Lower lobe of right lung (tissue), 2 donors: Measurements from ENCODE around the gene FAM131C. TPM values are rescaled to one million over a fixed set of nuclear protein-coding genes. Genes with fewer than 3 reads are reported as not detected.
"Not testable (repeated sequence)": the region's sequence is repeated elsewhere in the genome, so short reads cannot be mapped to it uniquely, and the experiment has no call there.

Source experiments
- ATAC-seq, 2 donors: fragments of 200-7000 bp; cut with Tn5 transposase; one replicate each; pipeline ENCODE4 v1.9.1; 2020 to 2022; ENCODE audit warnings: mild to moderate bottlenecking in 2 of 2, moderate library complexity in 2 of 2
- DNase-seq: peaks from one replicate; pipeline ENCODE4 v3.0.0-alpha.2; 2020
- H3K27ac ChIP-seq: fragments of 200-600 bp; one replicate; pipeline ENCODE4 v1.8.0; 2022
- H3K27me3 ChIP-seq: fragments of 200-600 bp; one replicate; pipeline ENCODE4 v1.8.0; 2022; ENCODE audit warnings: low read depth
- H3K36me3 ChIP-seq: fragments of 200-600 bp; one replicate; pipeline ENCODE4 v1.8.0; 2022; ENCODE audit warnings: mild to moderate bottlenecking
- H3K4me1 ChIP-seq: fragments of 200-600 bp; one replicate; pipeline ENCODE4 v1.8.0; 2022
- H3K4me3 ChIP-seq: fragments of 200-600 bp; one replicate; pipeline ENCODE4 v1.8.0; 2022; ENCODE audit warnings: mild to moderate bottlenecking
- H3K9me3 ChIP-seq: fragments of 200-600 bp; one replicate; pipeline ENCODE4 v1.8.0; 2022
- CTCF ChIP-seq: fragments of 200-600 bp; IDR thresholded peaks from one replicate; pipeline ENCODE4 v1.8.0; 2022; ENCODE audit warnings: antibody characterized with exemption, mild to moderate bottlenecking
- intact Hi-C: fragments of 100-400 bp; cut with DNase I; formaldehyde crosslinking; loops from one replicate; pipeline ENCODE4 v1.11.0; 2022
- total RNA-seq: library from RNA; stranded (reverse); fragmentation: NEBNext Ultra II Directional; extraction: Animal tissue kit (Norgen Biotek cat#: 25700); gene quantifications from one replicate; pipeline ENCODE4 v1.2.1, GENCODE V29; 2021
- donor health status: DM: no; HTN: yes; CAD: no; lungs with severe emphysema.

The FAM131C gene
- total RNA-seq, 1 donor from 2014 or later: not detected

GRCh38 chr1:16026723-16027484, 46.5 kb downstream of the FAM131C start:
- H3K36me3 ChIP-seq: no peaks in the 10 kb centered on the region
- no peak overlapping the region for H3K27ac ChIP-seq
- DNase-seq (no peak), ATAC-seq (peak; percentile 7 to 39)
- peak overlapping the region; percentile 30 for H3K4me3 ChIP-seq
- peaks cover 25% of the 10 kb centered on the region for H3K27me3 ChIP-seq
- TF ChIP-seq CTCF: no peak
- H3K9me3 ChIP-seq: no peaks in the 10 kb centered on the region
- intact Hi-C loops: no loop called here
- peaks cover 7% of the 10 kb centered on the region for H3K4me1 ChIP-seq

GRCh38 chr1:16026302-16026701, 47.1 kb downstream of the FAM131C start:
- DNase-seq, H3K27ac ChIP-seq, H3K36me3 ChIP-seq, H3K4me1 ChIP-seq, H3K4me3 ChIP-seq, H3K9me3 ChIP-seq, ATAC-seq, intact Hi-C loops: not testable (repeated sequence)
- peaks cover 25% of the 10 kb centered on the region for H3K27me3 ChIP-seq

GRCh38 chr1:16023050-16023653, 50.3 kb downstream of the FAM131C start:
- Histone ChIP-seq H3K4me1 (peaks cover 23% of the 10 kb centered on the region), H3K4me3 (no peak overlapping the region), H3K27me3 (peaks cover 10% of the 10 kb centered on the region), H3K27ac (no peak overlapping the region), H3K36me3 (no peaks in the 10 kb centered on the region), H3K9me3 (no peaks in the 10 kb centered on the region)
- no peak for TF ChIP-seq CTCF
- intact Hi-C loops: no loop called here
- ATAC-seq: no peak
- no peak for DNase-seq

- Histone ChIP-seq H3K4me1 (peaks cover 30% of the 10 kb centered on the region), H3K36me3 (no peaks in the 10 kb centered on the region), H3K27me3 (peaks cover 6% of the 10 kb centered on the region), H3K4me3 (no peak overlapping the region), H3K27ac (no peak overlapping the region), H3K9me3 (no peaks in the 10 kb centered on the region)
- intact Hi-C loops: no loop called here
- ATAC-seq (no peak), DNase-seq (no peak)
- no peak for TF ChIP-seq CTCF
These were observed 51.1 kb downstream of the FAM131C start for GRCh38 chr1:16022393-16022792.

- Histone ChIP-seq H3K27ac (no peak within 1 kb of the TSS), H3K27me3 (no peaks in the 10 kb centered on the region), H3K9me3 (no peaks in the 10 kb centered on the region), H3K4me3 (no peak within 1 kb of the TSS), H3K36me3 (no peaks in the 10 kb centered on the region), H3K4me1 (peaks cover 24% of the 10 kb centered on the region)
- DNase-seq (no peak), ATAC-seq (no peak)
- intact Hi-C loops: no loop called here
- no peak for TF ChIP-seq CTCF
These were observed 51.8 kb downstream of the FAM131C start, which contains the start of gene CLCNKA for GRCh38 chr1:16021681-16022080. TSS of gene CLCNKA (plus strand) at chr1:16022036. CDS start at chr1:16022620, 584 bp downstream.

GRCh38 chr1:16020878-16021277, 52.6 kb downstream of the FAM131C start:
- H3K27ac ChIP-seq: not testable (repeated sequence)

More at GRCh38 chr1:16020878-16021277, 52.6 kb downstream of the FAM131C start:
- H3K36me3 ChIP-seq, DNase-seq, H3K9me3 ChIP-seq, H3K4me3 ChIP-seq, H3K27me3 ChIP-seq, intact Hi-C loops, ATAC-seq: not testable (repeated sequence)
- H3K4me1 ChIP-seq: peaks cover 24% of the 10 kb centered on the region
